Bronchial epithelial cell (primary cell): ENCODE data around the gene COL4A1. TPM values are rescaled to one million over a fixed set of nuclear protein-coding genes. Genes with fewer than 3 reads are reported as not detected.

ENCODE experiments used
- DNase-seq: peaks from one replicate; pipeline ENCODE4 v3.0.0-alpha.2; 2010; ENCODE audit warnings: low read depth
- FAIRE-seq: peaks from 2 replicates; lab custom pipeline; 2011; peaks lifted over from hg19 to GRCh38; lab: Jason Lieb, UNC
- H3K27me3 ChIP-seq: 2 replicates; pipeline ENCODE4 v1.5.1; 2011; ENCODE audit warnings: low read length; ENCODE audit not compliant: control insufficient read depth, insufficient read depth
- H3K36me3 ChIP-seq: 2 replicates; pipeline ENCODE4 v1.5.1; 2011; ENCODE audit warnings: low read length; ENCODE audit not compliant: control insufficient read depth, insufficient read depth
- H3K4me3 ChIP-seq: 2 replicates; pipeline ENCODE4 v1.5.1; 2011; ENCODE audit warnings: mild to moderate bottlenecking, low read depth, low read length, control low read depth
- total RNA-seq: library from RNA; depleted of rRNA; stranded (reverse); fragments of >200 nt; gene quantifications from 2 replicates; pipeline ENCODE4 v1.2.1, GENCODE V29; 2014
- TF ChIP-seq, protein P1 (sequence below): IDR thresholded peaks from 2 replicates; pipeline ENCODE4 v1.5.1; 2011; ENCODE audit warnings: mild to moderate bottlenecking, moderate library complexity, low read length, control low read depth, inconsistent platforms; ENCODE audit not compliant: insufficient read depth, severe bottlenecking

Gene COL4A1
- total RNA-seq, 1 donor from 2014 or later: 7.4 TPM

DNA sequence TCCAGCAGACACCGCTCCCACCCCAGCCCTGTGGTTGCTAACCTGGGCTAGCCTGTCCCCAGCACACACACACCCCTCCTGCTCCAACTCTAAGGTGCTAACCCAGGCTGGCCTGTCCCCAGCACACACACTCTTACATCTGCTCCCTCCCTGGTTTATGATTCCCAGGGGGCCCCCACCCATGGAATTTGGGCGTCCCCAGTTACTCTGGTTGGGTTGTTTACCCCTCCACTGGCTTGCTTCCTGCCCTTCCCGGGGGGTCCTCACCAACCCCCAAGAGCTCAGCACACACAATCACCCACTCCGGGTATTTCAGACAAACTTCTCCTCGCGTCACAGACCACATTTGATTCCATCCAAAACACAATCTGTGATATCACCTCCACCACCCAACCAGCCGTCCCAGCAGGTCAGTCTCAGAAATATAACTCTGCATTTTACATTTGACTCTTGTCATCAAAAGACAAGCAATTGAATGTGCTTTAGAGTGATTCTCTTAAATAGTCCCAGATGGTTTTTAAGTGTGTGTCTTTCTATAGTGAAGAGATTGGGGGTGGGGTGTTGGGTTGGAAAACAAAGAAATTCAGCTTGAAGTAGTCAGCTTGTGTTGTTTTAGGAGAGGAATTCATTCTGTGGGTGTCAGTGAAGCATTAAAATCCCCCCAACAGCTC lies 20.2 kb upstream of the COL4A1 start:
- no peaks in the 10 kb centered on the region for H3K36me3 ChIP-seq

GRCh38 chr13:110326263-110326904 lies 19.4 kb upstream of the COL4A1 start:
- FAIRE-seq: no peak
- no peak for DNase-seq
- Histone ChIP-seq H3K36me3 (no peaks in the 10 kb centered on the region), H3K4me3 (no peak overlapping the region), H3K27me3 (no peaks in the 10 kb centered on the region)
- TF ChIP-seq, protein P1, sequence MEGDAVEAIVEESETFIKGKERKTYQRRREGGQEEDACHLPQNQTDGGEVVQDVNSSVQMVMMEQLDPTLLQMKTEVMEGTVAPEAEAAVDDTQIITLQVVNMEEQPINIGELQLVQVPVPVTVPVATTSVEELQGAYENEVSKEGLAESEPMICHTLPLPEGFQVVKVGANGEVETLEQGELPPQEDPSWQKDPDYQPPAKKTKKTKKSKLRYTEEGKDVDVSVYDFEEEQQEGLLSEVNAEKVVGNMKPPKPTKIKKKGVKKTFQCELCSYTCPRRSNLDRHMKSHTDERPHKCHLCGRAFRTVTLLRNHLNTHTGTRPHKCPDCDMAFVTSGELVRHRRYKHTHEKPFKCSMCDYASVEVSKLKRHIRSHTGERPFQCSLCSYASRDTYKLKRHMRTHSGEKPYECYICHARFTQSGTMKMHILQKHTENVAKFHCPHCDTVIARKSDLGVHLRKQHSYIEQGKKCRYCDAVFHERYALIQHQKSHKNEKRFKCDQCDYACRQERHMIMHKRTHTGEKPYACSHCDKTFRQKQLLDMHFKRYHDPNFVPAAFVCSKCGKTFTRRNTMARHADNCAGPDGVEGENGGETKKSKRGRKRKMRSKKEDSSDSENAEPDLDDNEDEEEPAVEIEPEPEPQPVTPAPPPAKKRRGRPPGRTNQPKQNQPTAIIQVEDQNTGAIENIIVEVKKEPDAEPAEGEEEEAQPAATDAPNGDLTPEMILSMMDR: no peak

More for the DNA sequence above, 20.2 kb upstream of the COL4A1 start:
- H3K27me3 ChIP-seq: no peaks in the 10 kb centered on the region
- FAIRE-seq (peak; percentile 43), DNase-seq (no peak)
- no peak overlapping the region for H3K4me3 ChIP-seq
- TF ChIP-seq, protein P1: no peak

- Histone ChIP-seq H3K27me3 (no peaks in the 10 kb centered on the region), H3K4me3 (no peak overlapping the region), H3K36me3 (no peaks in the 10 kb centered on the region)
- DNase-seq: no peak
- TF ChIP-seq, protein P1: no peak
- FAIRE-seq: no peak
Observed at GRCh38 chr13:110324026-110324749, 17.2 kb upstream of the COL4A1 start.

- TF ChIP-seq, protein P1: peak; percentile 29
- H3K27me3 ChIP-seq: no peaks in the 10 kb centered on the region
- no peak overlapping the region for H3K4me3 ChIP-seq
- DNase-seq (no peak), FAIRE-seq (no peak)
- no peaks in the 10 kb centered on the region for H3K36me3 ChIP-seq
Observed at GRCh38 chr13:110323172-110323891, 16.4 kb upstream of the COL4A1 start.

DNA sequence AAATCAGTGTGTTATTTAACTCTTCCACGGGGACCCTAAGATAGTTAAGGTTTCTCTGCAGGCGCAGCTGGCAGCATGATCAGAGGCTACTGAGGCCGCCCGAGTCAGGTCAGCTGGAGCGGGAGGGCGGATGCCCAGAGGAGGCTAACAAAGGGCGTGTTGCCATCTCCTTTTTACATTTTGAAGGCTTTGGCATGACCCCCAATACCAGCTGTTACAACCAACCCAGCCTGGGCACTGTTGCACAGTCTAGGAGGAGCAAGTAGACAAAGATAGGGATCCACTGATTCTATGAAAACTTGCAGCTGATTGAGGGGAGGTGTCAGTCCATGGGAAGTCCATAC lies 15.8 kb upstream of the COL4A1 start:
- FAIRE-seq: no peak
- no peak for DNase-seq
- no peak overlapping the region for H3K4me3 ChIP-seq

More for the DNA sequence above, 15.8 kb upstream of the COL4A1 start:
- TF ChIP-seq, protein P1: no peak
- no peaks in the 10 kb centered on the region for H3K36me3 ChIP-seq
- no peaks in the 10 kb centered on the region for H3K27me3 ChIP-seq
